IPS-18a (cell line): ENCODE results near the gene CSRP3.
"Not testable (repeated sequence)": the region's sequence is repeated elsewhere in the genome, so short reads cannot be mapped to it uniquely, and the experiment has no call there.

Experiments
- H3K27ac ChIP-seq: one replicate; pipeline ENCODE4 v1.5.1; 2013; ENCODE audit warnings: low read length
- H3K27me3 ChIP-seq: one replicate; pipeline ENCODE4 v1.6.1; 2013; ENCODE audit warnings: mild to moderate bottlenecking, low read length; ENCODE audit not compliant: control insufficient read depth, insufficient read depth
- H3K36me3 ChIP-seq: one replicate; pipeline ENCODE4 v1.6.1; 2013; ENCODE audit warnings: low read depth, low read length; ENCODE audit not compliant: control insufficient read depth
- H3K4me1 ChIP-seq: one replicate; pipeline ENCODE4 v1.6.1; 2013; ENCODE audit warnings: low read depth, low read length; ENCODE audit not compliant: control insufficient read depth
- H3K4me3 ChIP-seq: one replicate; pipeline ENCODE4 v1.5.1; 2013; ENCODE audit warnings: low read length
- H3K9ac ChIP-seq: one replicate; pipeline ENCODE4 v1.6.1; 2013; ENCODE audit warnings: mild to moderate bottlenecking, low read length, moderate library complexity
- H3K9me3 ChIP-seq: one replicate; pipeline ENCODE4 v1.6.1; 2013; ENCODE audit warnings: low read depth, low read length; ENCODE audit not compliant: control insufficient read depth

The CSRP3 gene

DNA sequence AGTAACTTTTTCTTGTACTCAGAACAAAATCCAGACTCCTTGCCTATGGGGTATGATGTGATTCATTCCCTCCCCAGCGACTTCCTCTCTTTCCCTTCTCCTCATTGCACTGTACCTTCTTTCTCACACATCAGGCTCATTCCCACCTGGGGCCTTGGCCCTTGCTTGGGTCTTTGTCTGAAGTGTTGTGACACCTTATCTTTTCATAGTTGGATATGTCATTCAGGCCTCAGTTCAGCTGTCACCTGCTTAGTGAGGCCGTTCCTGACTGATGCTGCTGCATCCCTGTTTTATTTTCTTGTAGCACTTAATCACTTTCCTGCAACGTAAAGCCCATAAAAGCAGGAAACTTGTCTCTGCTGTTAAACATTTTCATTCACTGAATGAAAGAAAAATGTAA lies 44.9 kb downstream of the CSRP3 start:
- H3K4me3 ChIP-seq: no peak overlapping the region
- H3K9ac ChIP-seq: no peak overlapping the region
- no peaks in the 10 kb centered on the region for H3K9me3 ChIP-seq
- no peaks in the 10 kb centered on the region for H3K27me3 ChIP-seq
- H3K4me1 ChIP-seq: no peaks in the 10 kb centered on the region
- no peak overlapping the region for H3K27ac ChIP-seq
- H3K36me3 ChIP-seq: peaks cover 32% of the 10 kb centered on the region

DNA sequence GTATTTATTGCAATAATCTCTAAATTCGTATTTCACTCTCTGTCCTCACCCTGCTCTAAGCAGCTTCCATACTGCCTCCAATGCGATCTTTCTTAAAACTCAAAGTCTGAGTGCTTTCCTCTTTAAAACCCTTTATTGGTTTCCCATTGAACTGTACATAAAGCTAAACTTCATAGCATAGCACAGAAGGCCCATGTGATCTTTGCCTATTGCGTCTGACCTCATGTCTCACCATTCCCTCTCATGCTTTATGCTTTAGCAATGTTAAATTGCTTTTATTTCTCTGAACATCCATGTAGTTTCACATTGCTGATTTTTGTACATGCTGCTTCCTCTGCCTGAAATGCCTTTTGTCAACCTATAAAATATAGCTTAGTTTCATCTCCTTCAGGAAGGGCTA lies 56.5 kb downstream of the CSRP3 start:
- no peak overlapping the region for H3K4me3 ChIP-seq
- no peaks in the 10 kb centered on the region for H3K4me1 ChIP-seq
- no peaks in the 10 kb centered on the region for H3K27me3 ChIP-seq
- no peaks in the 10 kb centered on the region for H3K9me3 ChIP-seq
- peaks cover 20% of the 10 kb centered on the region for H3K36me3 ChIP-seq
- H3K9ac ChIP-seq: no peak overlapping the region
- no peak overlapping the region for H3K27ac ChIP-seq

DNA sequence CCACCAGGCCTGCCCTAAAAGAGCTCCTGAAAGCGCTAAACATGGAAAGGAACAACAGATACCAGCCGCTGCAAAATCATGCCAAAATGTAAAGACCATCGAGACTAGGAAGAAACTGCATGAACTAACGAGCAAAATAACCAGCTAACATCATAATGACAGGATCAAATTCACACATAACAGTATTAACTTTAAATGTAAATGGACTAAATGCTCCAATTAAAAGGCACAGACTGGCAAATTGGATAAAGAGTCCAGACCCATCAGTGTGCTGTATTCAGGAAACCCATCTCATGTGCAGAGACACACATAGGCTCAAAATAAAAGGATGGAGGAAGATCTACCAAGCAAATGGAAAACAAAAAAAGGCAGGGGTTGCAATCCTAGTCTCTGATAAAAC lies 64.9 kb downstream of the CSRP3 start:
- not testable (repeated sequence) for H3K9ac ChIP-seq, H3K9me3 ChIP-seq, H3K36me3 ChIP-seq, H3K27ac ChIP-seq, H3K27me3 ChIP-seq, H3K4me1 ChIP-seq, H3K4me3 ChIP-seq

DNA sequence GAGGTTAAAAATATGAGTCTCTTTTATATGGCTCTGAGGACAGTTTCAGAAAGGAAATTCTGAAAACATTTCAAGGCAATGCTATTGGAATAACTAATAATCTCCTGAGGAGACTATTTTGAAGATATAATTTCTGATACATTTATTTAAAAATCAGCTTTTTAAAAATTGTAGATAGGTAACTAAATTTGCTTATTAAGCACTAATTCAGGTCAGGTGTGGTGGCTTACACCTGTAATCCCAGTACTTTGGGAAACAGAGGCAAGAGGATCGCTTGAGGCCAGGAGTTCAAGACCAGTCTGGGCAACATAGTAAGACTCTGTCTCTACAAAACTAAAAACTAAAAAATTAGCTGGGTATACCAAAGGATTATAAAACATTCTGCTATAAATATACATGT lies 67.8 kb downstream of the CSRP3 start:
- Histone ChIP-seq H3K9me3 (peaks cover 5% of the 10 kb centered on the region), H3K36me3 (no peaks in the 10 kb centered on the region), H3K27me3 (no peaks in the 10 kb centered on the region), H3K4me3 (no peak overlapping the region), H3K9ac (no peak overlapping the region), H3K4me1 (no peaks in the 10 kb centered on the region), H3K27ac (no peak overlapping the region)
